IMR-90 (cell line): ENCODE results near the gene LNX1.
A peak's percentile ranks its signal among the peaks of the same experiment; 100 is the strongest.

Source experiments
- BHLHE40 ChIP-seq: fragments of 150-350 bp; IDR thresholded peaks from 2 replicates; pipeline ENCODE4 v1.6.1; 2016; ENCODE audit warnings: mild to moderate bottlenecking, low read depth, low read length
- CEBPB ChIP-seq: IDR thresholded peaks from 2 replicates; pipeline ENCODE4 v1.6.1; 2012; ENCODE audit warnings: low read depth, low read length, improper control_type of control experiment
- MAFK ChIP-seq: IDR thresholded peaks from 2 replicates; pipeline ENCODE4 v1.6.1; 2012; ENCODE audit warnings: low read depth, low read length, improper control_type of control experiment
- MAZ ChIP-seq: IDR thresholded peaks from 2 replicates; pipeline ENCODE4 v1.6.1; 2012; ENCODE audit warnings: low read depth, mild to moderate bottlenecking, low read length, improper control_type of control experiment, moderate library complexity, borderline replicate concordance
- MXI1 ChIP-seq: IDR thresholded peaks from 2 replicates; pipeline ENCODE4 v1.6.1; 2012; ENCODE audit warnings: low read depth, mild to moderate bottlenecking, low read length, moderate library complexity, borderline replicate concordance
- POLR2A ChIP-seq: IDR thresholded peaks from 2 replicates; pipeline ENCODE4 v1.6.1; 2012; ENCODE audit warnings: mild to moderate bottlenecking, low read depth, low read length
- RAD21 ChIP-seq: IDR thresholded peaks from 2 replicates; pipeline ENCODE4 v1.6.1; 2012; ENCODE audit warnings: low read length, improper control_type of control experiment
- RFX5 ChIP-seq: IDR thresholded peaks from 2 replicates; pipeline ENCODE4 v1.8.0; 2012; ENCODE audit warnings: low read depth, mild to moderate bottlenecking, low read length, moderate library complexity
- TF ChIP-seq, protein P1 (sequence below): conservative IDR thresholded peaks from 2 replicates; pipeline ENCODE4 v1.5.1; 2012; ENCODE audit warnings: mild to moderate bottlenecking, low read depth, low read length, improper control_type of control experiment
- TF ChIP-seq, protein P2 (sequence below): fragments of 150-350 bp; IDR thresholded peaks from 2 replicates; pipeline ENCODE4 v1.6.1; 2017; ENCODE audit warnings: mild to moderate bottlenecking, antibody characterized with exemption, low read length, low read depth

DNA sequence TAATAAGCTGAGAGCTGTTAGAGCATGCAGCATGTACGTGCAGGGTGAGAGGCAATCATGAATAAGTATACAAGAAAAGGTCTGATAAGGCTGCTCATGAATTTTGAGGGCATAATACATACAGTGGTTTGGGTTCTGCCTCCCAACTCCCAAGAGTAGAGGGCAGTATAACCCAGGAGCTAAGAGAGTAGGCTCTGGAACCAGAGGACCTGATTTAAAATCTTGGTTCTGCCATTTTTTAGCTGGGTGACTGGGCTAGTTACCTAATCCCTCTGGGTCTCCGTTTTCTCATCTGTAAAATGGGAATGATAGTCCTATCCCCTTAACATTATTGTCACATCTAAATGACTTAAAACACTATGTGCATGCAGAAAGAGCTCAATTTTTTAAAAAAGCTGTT lies 85.3 kb downstream of the LNX1 start:
- TF ChIP-seq BHLHE40 (no peak), POLR2A (no peak), MAZ (no peak), MAFK (no peak), RFX5 (no peak), CEBPB (no peak), MXI1 (no peak), RAD21 (peak; percentile 45)
- TF ChIP-seq, protein P1, sequence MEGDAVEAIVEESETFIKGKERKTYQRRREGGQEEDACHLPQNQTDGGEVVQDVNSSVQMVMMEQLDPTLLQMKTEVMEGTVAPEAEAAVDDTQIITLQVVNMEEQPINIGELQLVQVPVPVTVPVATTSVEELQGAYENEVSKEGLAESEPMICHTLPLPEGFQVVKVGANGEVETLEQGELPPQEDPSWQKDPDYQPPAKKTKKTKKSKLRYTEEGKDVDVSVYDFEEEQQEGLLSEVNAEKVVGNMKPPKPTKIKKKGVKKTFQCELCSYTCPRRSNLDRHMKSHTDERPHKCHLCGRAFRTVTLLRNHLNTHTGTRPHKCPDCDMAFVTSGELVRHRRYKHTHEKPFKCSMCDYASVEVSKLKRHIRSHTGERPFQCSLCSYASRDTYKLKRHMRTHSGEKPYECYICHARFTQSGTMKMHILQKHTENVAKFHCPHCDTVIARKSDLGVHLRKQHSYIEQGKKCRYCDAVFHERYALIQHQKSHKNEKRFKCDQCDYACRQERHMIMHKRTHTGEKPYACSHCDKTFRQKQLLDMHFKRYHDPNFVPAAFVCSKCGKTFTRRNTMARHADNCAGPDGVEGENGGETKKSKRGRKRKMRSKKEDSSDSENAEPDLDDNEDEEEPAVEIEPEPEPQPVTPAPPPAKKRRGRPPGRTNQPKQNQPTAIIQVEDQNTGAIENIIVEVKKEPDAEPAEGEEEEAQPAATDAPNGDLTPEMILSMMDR, result peak; percentile 47
- TF ChIP-seq, protein P2, sequence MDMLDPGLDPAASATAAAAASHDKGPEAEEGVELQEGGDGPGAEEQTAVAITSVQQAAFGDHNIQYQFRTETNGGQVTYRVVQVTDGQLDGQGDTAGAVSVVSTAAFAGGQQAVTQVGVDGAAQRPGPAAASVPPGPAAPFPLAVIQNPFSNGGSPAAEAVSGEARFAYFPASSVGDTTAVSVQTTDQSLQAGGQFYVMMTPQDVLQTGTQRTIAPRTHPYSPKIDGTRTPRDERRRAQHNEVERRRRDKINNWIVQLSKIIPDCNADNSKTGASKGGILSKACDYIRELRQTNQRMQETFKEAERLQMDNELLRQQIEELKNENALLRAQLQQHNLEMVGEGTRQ, result no peak
